Panc1 (cell line): ENCODE measurements around the gene DIABLO.

Experiments
- POLR2AphosphoS5 ChIP-seq: IDR thresholded peaks from 2 replicates; pipeline ENCODE4 v1.6.1; 2012; ENCODE audit warnings: mild to moderate bottlenecking, low read depth, low read length, moderate library complexity
- SIN3A ChIP-seq: IDR thresholded peaks from 2 replicates; pipeline ENCODE4 v1.6.1; 2012; ENCODE audit warnings: low read depth, mild to moderate bottlenecking, low read length, moderate library complexity, borderline replicate concordance; ENCODE audit not compliant: insufficient read depth
- TCF7L2 ChIP-seq: IDR thresholded peaks from 2 replicates; pipeline ENCODE4 v1.6.1; 2011; ENCODE audit warnings: mild to moderate bottlenecking, low read depth, low read length, inconsistent platforms
- TF ChIP-seq, protein P1 (sequence below): fragments of 450-650 bp; IDR thresholded peaks from 2 replicates; pipeline ENCODE4 v1.5.1; 2017; ENCODE audit warnings: mild to moderate bottlenecking
- TF ChIP-seq, protein P2 (sequence below), 2 experiments: IDR thresholded peaks; 2 replicates each; pipeline ENCODE4 v1.6.1; 2011 to 2012; ENCODE audit warnings: low read depth in 2 of 2, control low read depth in 1 of 2, low read length in 1 of 2, mild to moderate bottlenecking in 1 of 2, moderate library complexity in 1 of 2; ENCODE audit not compliant: insufficient read depth in 1 of 2

DNA sequence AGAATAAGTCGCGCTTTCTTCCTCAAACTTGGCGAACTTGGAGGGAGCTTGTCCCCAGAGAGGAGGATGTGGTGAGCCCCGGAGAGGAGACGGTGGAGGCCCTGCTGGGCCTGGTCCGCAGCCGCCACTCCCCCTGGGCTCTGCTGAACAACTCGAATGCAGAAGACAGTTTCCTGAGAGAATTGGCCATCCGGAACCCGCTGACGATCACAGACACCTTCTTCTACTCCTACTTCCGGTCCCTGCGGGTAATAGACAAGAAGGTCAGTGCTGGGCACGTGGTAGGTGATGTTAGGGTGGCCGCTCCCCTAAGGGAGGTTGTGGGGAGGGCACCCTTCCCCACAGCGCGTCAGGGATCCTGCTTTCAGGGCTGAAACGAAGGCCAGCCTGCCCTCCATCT is 41.3 kb downstream of the DIABLO start:
- TF ChIP-seq, protein P1, sequence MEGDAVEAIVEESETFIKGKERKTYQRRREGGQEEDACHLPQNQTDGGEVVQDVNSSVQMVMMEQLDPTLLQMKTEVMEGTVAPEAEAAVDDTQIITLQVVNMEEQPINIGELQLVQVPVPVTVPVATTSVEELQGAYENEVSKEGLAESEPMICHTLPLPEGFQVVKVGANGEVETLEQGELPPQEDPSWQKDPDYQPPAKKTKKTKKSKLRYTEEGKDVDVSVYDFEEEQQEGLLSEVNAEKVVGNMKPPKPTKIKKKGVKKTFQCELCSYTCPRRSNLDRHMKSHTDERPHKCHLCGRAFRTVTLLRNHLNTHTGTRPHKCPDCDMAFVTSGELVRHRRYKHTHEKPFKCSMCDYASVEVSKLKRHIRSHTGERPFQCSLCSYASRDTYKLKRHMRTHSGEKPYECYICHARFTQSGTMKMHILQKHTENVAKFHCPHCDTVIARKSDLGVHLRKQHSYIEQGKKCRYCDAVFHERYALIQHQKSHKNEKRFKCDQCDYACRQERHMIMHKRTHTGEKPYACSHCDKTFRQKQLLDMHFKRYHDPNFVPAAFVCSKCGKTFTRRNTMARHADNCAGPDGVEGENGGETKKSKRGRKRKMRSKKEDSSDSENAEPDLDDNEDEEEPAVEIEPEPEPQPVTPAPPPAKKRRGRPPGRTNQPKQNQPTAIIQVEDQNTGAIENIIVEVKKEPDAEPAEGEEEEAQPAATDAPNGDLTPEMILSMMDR: no peak
- TF ChIP-seq TCF7L2 (no peak), SIN3A (no peak), POLR2AphosphoS5 (no peak)
- TF ChIP-seq, protein P2, sequence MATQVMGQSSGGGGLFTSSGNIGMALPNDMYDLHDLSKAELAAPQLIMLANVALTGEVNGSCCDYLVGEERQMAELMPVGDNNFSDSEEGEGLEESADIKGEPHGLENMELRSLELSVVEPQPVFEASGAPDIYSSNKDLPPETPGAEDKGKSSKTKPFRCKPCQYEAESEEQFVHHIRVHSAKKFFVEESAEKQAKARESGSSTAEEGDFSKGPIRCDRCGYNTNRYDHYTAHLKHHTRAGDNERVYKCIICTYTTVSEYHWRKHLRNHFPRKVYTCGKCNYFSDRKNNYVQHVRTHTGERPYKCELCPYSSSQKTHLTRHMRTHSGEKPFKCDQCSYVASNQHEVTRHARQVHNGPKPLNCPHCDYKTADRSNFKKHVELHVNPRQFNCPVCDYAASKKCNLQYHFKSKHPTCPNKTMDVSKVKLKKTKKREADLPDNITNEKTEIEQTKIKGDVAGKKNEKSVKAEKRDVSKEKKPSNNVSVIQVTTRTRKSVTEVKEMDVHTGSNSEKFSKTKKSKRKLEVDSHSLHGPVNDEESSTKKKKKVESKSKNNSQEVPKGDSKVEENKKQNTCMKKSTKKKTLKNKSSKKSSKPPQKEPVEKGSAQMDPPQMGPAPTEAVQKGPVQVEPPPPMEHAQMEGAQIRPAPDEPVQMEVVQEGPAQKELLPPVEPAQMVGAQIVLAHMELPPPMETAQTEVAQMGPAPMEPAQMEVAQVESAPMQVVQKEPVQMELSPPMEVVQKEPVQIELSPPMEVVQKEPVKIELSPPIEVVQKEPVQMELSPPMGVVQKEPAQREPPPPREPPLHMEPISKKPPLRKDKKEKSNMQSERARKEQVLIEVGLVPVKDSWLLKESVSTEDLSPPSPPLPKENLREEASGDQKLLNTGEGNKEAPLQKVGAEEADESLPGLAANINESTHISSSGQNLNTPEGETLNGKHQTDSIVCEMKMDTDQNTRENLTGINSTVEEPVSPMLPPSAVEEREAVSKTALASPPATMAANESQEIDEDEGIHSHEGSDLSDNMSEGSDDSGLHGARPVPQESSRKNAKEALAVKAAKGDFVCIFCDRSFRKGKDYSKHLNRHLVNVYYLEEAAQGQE (IDR thresholded peaks at IDR 0.05; ENCODE audit: insufficient read depth in 1 of 2, low read depth in 2 of 2, low read length in 1 of 2): no peak
